Thoracic aorta (tissue), 2 donors: ENCODE data around the gene PODNL1. TPM values are rescaled to one million over a fixed set of nuclear protein-coding genes. Genes with fewer than 3 reads are reported as not detected.

Experiments used
- ATAC-seq: fragments of 150-250 bp; one replicate; pipeline ENCODE4 v1.8.0; 2017; ENCODE audit warnings: low read depth; ENCODE audit not compliant: insufficient number of reproducible peaks, low FRiP score
- DNase-seq: peaks from one replicate; pipeline ENCODE4 v3.0.0-alpha.2; 2020; ENCODE audit warnings: low spot score
- H3K27ac ChIP-seq, 2 donors: fragments of 200-600 bp; sonication (generic); 1 replicate in 1 of 2; 2 replicates in 1 of 2; pipeline ENCODE4 v1.5.1; 2016; ENCODE audit warnings: mild to moderate bottlenecking in 2 of 2, moderate library complexity in 2 of 2
- H3K27me3 ChIP-seq: fragments of 200-600 bp; sonication (generic); replicated peaks from 2 replicates; pipeline ENCODE4 v1.6.0; 2016; ENCODE audit warnings: mild to moderate bottlenecking; ENCODE audit not compliant: insufficient read depth
- H3K36me3 ChIP-seq: fragments of 200-600 bp; sonication (generic); one replicate; pipeline ENCODE4 v1.5.1; 2016
- H3K4me1 ChIP-seq, 2 donors: fragments of 200-600 bp; sonication (generic); 1 replicate in 1 of 2; 2 replicates in 1 of 2; pipeline versions ENCODE4 v1.5.1 to v1.6.0; 2016; ENCODE audit warnings: low read depth in 2 of 2, mild to moderate bottlenecking in 1 of 2; ENCODE audit not compliant: control insufficient read depth in 1 of 2
- H3K4me3 ChIP-seq: fragments of 200-600 bp; sonication (generic); 2 replicates; pipeline ENCODE4 v1.5.1; 2016; ENCODE audit warnings: mild to moderate bottlenecking
- H3K9me3 ChIP-seq: fragments of 200-600 bp; sonication (generic); 2 replicates; pipeline ENCODE4 v1.5.1; 2016
- CTCF ChIP-seq: fragments of 200-600 bp; sonication (generic); IDR thresholded peaks from one replicate; pipeline ENCODE4 v1.5.1; 2019; ENCODE audit warnings: antibody characterized with exemption
- total RNA-seq, 2 donors: library from RNA; depleted of rRNA; stranded (reverse); fragments of >200 nt; gene quantifications; one replicate each; pipeline versions ENCODE4 v1.1.0 to v1.2.3, GENCODE V29; 2016

PODNL1 gene
- total RNA-seq, 2 donors from 2014 or later: 3.5 to 9.9 TPM

DNA sequence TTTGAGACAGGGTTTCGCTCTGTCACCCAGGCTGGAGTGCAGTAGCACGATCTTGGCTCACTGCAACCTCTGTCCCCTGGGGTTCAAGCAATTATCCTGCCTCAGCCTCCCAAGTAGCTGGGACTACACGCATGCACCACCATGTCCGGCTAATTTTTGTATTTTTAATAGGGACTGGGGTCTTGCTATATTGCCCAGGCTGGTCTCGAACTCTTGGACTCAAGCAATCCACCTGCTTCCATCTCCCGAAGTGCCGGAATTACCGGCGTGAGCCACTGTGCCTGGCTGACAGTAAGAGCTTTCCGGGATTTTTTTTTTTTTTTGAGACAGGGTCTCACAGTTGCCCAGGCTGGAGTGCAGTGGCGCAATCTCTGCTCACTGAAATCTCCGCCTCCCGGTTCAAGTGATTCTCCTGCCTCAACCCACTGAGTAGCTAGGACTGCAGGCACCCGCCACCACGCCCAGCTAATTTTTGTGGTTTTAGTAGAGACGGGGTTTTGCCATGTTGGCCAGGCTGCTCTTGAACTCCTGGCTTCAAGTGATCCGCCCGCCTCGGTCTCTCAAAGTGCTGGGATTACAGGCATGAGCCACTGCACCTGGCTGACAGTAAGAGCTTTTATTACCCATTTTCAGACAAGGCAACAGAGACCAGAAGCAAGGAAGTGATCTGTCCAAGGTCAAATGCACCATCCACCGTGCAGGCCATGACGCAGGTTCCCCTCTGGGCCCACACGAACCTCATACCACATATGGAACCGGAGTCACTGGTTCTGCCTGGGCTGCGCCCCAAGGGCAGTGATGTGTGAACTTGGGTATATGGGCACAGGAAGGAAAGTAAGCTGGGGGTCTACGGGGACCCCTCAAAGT, 46.9 kb upstream of the PODNL1 start:
- ATAC-seq (no peak), DNase-seq (no peak)
- Histone ChIP-seq H3K4me1 (peaks cover 17 to 19% of the 10 kb centered on the region in 2 donors), H3K9me3 (no peaks in the 10 kb centered on the region), H3K4me3 (no peak overlapping the region), H3K27ac (no peak overlapping the region), H3K27me3 (no peaks in the 10 kb centered on the region), H3K36me3 (no peaks in the 10 kb centered on the region)
- no peak for TF ChIP-seq CTCF

DNA sequence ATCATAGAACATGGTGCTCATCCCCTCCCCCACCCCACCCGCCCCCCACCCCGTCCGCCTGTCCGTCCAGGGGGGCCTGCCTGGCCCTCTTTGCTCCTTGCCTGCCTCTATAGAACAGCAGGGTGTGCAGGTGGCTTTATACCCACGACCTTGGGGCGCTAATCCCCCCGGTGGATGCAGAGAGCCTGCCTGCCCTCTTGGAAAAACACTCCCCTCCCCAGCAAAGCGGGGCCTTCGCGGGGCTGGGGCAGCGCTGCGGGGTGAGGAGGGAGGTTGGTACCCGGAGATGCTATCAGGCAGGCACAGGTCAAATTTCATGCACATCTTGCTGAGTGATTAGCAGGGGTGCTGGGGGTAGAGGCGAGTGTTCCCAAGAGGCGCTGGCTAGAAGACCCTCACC, 46.0 kb upstream of the PODNL1 start:
- no peaks in the 10 kb centered on the region for H3K9me3 ChIP-seq
- no peak overlapping the region for H3K27ac ChIP-seq
- ATAC-seq (no peak), DNase-seq (no peak)
- no peak for TF ChIP-seq CTCF
- H3K36me3 ChIP-seq: no peaks in the 10 kb centered on the region
- H3K27me3 ChIP-seq: no peaks in the 10 kb centered on the region
- H3K4me3 ChIP-seq: no peak overlapping the region
- H3K4me1 ChIP-seq: peaks cover 22 to 28% of the 10 kb centered on the region in 2 donors

DNA sequence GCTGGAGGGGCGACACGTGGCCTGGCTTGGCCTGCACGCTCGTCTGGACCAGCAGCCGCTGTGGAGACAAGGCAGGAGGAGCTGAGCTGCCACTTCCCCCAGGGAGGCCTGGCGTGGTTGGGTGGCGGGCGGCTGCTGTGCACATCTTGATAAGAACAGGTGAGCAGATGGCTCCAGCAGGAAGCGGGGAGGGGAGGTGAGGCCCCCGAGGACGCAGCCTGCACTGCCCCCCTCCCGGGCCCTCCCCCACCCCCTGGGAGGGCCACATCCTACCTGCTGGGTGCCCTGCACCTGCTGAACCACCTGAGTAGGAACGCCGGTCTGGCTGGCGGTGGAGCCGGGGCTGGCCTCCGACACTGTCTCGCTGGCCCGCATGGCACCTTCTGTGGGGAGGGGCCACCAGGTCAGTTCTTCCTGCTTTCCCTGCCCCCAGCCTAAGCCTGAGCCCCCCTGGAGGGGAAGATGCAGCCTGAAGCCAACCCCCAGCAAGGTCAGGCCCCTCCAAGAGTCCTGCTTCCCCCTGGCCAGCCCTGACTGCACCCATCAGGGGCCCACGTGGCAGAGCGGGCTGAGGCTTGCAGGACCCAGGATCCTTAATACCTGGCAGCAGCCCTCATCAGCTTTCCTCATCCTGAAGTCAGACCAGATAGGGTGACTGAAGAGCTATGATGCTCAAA, 45.1 kb upstream of the PODNL1 start:
- Histone ChIP-seq H3K4me1 (peaks cover 24 to 32% of the 10 kb centered on the region in 2 donors), H3K9me3 (no peaks in the 10 kb centered on the region), H3K27me3 (no peaks in the 10 kb centered on the region), H3K4me3 (no peak overlapping the region), H3K36me3 (no peaks in the 10 kb centered on the region), H3K27ac (no peak overlapping the region)
- TF ChIP-seq CTCF: no peak
- no peak for ATAC-seq
- no peak for DNase-seq

DNA sequence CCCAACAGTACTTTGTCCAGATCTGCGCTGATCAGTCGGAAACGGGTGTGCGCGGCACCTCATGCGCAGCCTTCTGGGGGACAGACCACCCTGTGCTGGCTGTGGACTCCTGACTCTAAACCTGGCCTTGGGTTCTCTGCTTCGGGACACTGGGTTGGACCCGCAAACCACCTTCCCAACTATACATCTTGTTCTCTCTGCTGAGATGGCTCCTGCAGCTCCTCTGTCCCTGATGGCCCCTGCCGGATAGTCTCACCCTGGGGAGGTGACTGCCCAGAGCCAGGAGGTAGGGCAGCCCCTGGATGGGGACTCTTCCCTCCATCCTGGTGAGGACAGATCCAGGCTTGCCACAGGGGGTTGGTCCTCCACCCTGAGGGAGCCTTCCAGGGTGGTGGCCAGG, 44.6 kb upstream of the PODNL1 start:
- Histone ChIP-seq H3K36me3 (no peaks in the 10 kb centered on the region), H3K27ac (no peak overlapping the region), H3K9me3 (no peaks in the 10 kb centered on the region), H3K4me3 (no peak overlapping the region), H3K27me3 (no peaks in the 10 kb centered on the region), H3K4me1 (peaks cover 29 to 37% of the 10 kb centered on the region in 2 donors)
- DNase-seq (no peak), ATAC-seq (no peak)
- no peak for TF ChIP-seq CTCF

- H3K4me1 ChIP-seq: peaks cover 24 to 30% of the 10 kb centered on the region in 2 donors
- no peak for TF ChIP-seq CTCF
- H3K4me3 ChIP-seq: no peak overlapping the region
- H3K36me3 ChIP-seq: no peaks in the 10 kb centered on the region
- H3K9me3 ChIP-seq: no peaks in the 10 kb centered on the region
- no peak for ATAC-seq
- H3K27ac ChIP-seq: no peak overlapping the region
- DNase-seq: no peak
- H3K27me3 ChIP-seq: no peaks in the 10 kb centered on the region
Measured at GRCh38 chr19:13981988-13982501, 43.8 kb upstream of the PODNL1 start.
